Muscle of back (tissue), 13 donors: Measurements from ENCODE around the gene OR7G2. TPM values are rescaled to one million over a fixed set of nuclear protein-coding genes. Genes with fewer than 3 reads are reported as not detected.

Source experiments
- DNase-seq, 3 donors: peaks; one replicate each; pipeline versions ENCODE4 v3.0.0 to v3.0.0-alpha.2; 2013
- long read RNA-seq, 9 donors: transcript quantifications; one replicate each; lab custom pipeline, GENCODE V29; 2026
- polyA plus RNA-seq, 10 donors: library from polyadenylated mRNA; unstranded; fragments of 120-200 nt; gene quantifications; one replicate each; pipeline ENCODE4 v1.2.1, GENCODE V29; 2013; ENCODE audit not compliant: insufficient read length in 10 of 10

OR7G2 gene
- polyA plus RNA-seq = under 1 TPM in 3 of 10 donors, not detected in 7; 0.04 to 0.08 (median 0.07) TPM
- long read RNA-seq, donor 1 = 0 reads
- long read RNA-seq, donor 2 = 0 reads
- long read RNA-seq, donor 3 = 0 reads
- long read RNA-seq, donor 4 = 0 reads
- long read RNA-seq, donor 5 = 0 reads
- long read RNA-seq, donor 6 = 0 reads
- long read RNA-seq, donor 7 = 0 reads
- long read RNA-seq, donor 8 = 0 reads
- long read RNA-seq, donor 9 = 0 reads

DNA sequence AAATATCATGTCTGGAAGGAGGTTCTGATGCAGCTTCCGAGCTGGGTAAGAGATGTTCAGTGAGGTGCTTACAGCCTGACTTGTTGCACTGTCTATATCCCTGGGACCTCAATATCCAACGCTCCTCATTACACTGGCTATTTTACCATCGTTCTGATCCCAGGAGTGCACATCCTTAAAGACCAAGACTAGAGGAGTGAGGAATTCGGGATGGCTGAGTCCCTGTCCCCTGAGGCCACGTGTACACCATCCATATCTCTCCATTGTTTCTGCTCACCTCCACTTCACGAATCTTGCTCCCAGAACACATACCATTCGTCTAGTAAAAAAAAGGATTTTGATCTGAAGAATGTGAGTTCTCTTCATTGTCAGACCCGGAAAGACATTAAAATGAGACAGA is at the start of gene OR7G2:
Gene OR7G2 (minus strand): TSS at position 101 of the 400 bp plus-strand sequence. CDS start 4,232 bp downstream, outside the sequence.
- no peak for DNase-seq

- no peak for DNase-seq
Observed at GRCh38 chr19:9156304-9156703, 49.0 kb upstream of the OR7G2 start.

DNA sequence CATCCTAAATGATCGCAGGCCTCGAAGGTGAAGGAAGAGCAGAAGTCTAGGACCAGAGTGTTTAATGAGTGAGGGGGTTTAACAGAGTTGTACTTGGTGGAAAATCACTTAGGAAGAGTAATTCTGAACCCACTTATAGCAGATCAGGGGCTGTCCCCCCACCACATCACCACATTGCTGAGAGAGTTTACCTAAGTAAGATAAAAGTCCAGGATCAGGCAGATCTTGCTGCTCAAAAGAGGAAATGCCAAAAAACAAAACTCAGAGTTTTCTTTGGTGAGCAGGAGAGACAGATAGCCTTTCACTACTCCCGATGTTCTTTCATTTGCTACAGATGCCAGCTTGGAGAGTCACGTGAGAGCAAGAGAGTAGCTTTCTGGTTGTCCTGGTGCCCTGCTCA is 48.3 kb upstream of the OR7G2 start:
- no peak for DNase-seq

GRCh38 chr19:9151367-9151766 is 44.1 kb upstream of the OR7G2 start:
- no peak for DNase-seq

DNA sequence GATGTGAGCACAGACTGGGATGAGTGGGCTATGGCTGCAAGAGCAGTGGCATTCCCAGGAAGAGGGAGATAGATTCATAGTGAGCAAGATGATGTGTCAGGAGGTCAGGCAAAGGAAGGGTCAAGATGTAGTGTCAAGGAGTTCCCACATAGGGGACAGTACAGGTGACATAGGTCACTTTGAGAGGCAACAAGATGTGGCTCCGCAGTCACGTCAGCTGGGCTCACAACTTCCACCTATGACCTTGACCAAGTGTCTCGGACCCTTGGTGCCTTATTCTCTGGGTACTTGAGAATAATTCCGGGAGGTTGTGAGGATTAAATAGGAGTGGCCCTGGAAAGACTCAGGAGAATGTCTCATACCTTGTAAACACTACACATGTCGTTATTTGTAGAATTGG is 43.4 kb upstream of the OR7G2 start:
- DNase-seq = no peak

GRCh38 chr19:9149997-9150396 is 42.7 kb upstream of the OR7G2 start:
- DNase-seq = no peak

DNA sequence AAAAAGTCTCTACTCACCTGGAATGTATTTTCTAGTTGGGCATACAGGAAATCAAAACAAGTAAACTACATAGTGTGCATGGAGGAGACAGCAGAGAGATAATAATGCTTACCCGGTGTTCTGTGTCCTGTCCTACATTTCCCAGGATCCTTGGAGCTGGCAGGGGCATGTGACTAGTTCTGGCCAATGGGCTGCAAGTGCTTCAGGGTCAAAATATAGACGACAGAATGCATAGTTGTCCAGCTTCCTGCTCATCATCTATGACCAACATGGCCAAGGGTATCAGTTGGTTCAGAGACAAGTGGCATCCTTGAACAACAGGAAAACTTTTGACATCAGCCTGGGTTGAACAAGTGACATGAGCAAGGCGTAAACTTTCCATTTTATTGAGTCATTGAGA is 41.4 kb upstream of the OR7G2 start:
- no peak for DNase-seq

- no peak for DNase-seq
Observed at GRCh38 chr19:9146882-9147281, 39.6 kb upstream of the OR7G2 start.

- DNase-seq = no peak
Observed at GRCh38 chr19:9144920-9145319, 37.6 kb upstream of the OR7G2 start.

DNA sequence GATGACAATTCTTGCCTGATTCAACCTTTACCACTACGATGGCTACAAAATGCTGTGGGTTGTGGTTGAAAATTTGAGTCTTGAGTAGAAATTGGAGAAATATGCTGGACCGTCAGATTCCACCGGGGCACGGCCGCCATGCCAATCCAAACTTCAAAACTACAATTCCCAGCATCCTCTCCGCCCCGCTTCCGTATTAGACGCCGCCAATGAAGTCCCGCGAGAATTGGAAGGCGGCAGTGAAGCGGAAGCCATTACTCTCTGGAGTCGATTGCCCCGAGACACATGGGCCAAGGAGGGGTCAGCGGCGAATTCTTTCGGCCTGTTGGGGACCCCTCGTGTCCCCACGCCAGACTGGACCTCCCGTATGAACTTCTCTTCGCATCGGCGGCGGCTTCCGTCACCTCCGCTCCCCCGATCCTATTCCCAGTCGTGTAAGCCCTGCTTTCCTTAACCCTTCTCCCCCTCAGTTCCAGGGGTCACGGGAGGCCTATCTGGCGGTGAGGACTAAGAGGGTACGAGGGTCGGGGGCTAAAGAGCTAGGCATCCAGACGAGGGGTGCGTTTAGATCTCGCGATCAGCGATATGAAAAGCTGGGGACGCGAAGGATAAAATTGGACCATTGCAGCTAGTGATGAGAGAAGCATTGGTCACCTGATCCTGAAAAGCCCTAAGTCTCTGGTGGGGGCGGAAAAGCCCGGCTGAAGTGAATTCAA is 33.0 kb upstream of the OR7G2 start, which contains the start of gene ZNF317:
Gene ZNF317 (plus strand): TSS at position 239 of the 716 bp plus-strand sequence. CDS start 15,620 bp downstream, outside the sequence.
- DNase-seq = peak; percentile 95 to 98 (median 96)

DNA sequence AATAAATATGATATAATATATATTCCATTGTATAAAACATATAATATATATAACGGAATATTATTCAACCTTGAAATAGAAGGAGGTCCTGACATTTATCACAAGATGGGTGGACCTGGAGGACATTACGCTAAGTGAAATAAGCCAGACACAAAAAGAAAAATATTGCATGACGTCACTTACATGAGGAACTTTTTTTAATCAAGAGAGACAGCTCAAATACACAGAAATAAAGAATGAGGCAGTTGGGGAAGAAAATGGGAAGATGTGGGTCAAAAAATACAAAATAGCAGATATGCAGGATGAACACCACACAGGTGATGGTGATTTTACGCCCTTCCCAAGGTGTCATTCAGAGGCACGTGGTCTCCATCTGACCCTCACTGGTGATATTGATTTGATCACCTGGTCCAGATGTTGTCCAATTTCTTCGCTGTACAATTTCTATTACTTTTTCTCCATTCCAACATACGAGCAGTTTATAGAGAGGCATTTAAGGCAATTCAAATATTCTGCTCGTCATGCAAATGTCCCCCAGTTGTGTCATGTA is 32.4 kb upstream of the OR7G2 start:
- DNase-seq = no peak

DNA sequence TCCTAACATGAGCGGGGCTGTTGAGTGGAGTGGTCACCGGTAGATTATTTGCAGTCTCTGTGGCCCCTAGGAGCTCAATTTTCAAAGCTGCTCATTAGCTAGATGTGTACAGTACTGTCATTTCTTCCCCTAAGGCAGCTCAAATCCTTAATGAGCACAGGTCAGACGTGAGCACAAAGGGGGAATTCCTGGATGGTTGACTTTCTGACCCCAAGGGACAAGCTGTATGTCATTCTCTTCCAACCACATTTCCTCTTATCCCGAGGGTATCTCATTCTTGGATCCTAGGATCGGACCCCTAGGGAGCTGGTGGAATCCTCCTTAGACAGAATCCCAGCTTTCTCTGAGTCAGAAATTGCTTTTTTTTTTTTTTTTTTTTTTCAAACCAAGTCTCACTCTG is 25.1 kb upstream of the OR7G2 start:
- no peak for DNase-seq

DNA sequence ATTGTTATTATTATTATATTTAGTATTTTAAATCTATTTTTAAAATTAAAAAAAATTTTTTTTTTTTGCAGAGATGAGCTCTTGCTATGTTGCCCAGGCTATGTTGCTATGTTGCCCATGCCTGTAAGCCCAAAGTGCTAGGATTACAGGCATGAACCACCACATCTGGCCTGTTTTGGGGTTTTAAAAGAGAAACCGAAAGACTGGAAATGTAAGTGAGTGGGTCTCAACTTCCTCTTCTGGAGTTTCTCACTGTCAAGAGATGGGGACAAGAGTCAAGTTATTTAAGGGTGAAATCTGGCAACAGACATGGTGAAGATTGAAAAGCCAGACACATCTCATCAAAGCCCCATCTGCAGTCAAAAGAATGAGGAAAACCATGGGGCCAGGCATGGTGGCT is 23.7 kb upstream of the OR7G2 start:
- no peak for DNase-seq

- no peak for DNase-seq
Observed at GRCh38 chr19:9128171-9128570, 20.9 kb upstream of the OR7G2 start.

DNA sequence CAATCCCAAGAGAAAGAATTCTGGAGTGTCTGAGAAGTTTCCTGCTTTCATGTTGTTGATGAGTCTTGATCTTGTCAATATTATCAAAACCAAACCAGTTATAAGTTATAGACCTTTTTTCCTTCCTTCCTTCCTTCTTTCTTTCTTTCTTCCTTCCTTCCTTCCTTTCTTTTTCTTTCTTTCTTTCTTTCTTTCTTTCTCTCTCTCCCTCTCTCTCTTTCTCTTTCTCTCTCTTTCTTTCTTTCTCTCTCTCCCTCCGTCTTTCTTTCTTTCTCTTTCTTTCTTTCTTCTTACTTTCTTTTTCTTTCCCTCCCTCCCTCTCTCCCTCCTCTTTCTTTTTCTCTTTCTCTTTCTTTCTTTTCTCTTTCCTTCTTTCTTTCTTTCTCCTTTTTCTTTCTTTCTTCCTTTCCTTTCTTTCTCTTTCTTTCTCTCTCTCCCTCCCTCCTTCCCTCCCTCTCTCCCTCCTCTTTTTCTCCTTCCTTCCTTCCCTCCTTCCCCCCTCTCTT is 19.7 kb upstream of the OR7G2 start, which contains the start of gene OR7G3:
Gene OR7G3 (minus strand): TSS at position 51 of the 506 bp plus-strand sequence. CDS start 0 bp downstream, at position 51.
- no peak for DNase-seq

- no peak for DNase-seq
Observed at GRCh38 chr19:9116547-9116946, 9.3 kb upstream of the OR7G2 start.

- no peak for DNase-seq
Observed at GRCh38 chr19:9115307-9115813, 8.1 kb upstream of the OR7G2 start, which contains the start of gene OR7G1. TSS of gene OR7G1 (minus strand) at chr19:9115763. CDS start at chr19:9115763, 0 bp downstream.

- DNase-seq = no peak
Observed at GRCh38 chr19:9109959-9110358, 2.7 kb upstream of the OR7G2 start.

DNA sequence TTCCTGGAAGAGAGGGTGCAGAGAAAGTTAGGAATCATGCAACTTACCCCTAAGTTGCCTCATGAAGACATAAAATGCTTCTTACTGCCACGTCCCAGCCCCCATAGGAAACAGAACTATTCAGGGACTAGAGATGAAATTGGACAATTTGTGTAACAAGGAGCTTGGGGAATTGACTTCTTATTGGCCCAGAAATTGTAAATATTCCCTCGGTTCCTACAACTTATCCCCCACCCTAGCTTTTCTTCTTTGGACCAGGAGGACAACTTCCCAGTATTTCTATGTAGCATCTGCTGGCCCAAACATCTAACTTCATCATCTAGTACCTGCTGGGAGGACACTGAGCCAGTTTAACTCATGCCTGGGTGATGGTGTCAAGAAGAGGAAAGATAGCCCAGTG is 20.5 kb downstream of the OR7G2 start, which contains the start of gene OR1M1:
Gene OR1M1 (plus strand): TSS at position 301 of the 400 bp plus-strand sequence. CDS start 6,184 bp downstream, outside the sequence.
- no peak for DNase-seq

DNA sequence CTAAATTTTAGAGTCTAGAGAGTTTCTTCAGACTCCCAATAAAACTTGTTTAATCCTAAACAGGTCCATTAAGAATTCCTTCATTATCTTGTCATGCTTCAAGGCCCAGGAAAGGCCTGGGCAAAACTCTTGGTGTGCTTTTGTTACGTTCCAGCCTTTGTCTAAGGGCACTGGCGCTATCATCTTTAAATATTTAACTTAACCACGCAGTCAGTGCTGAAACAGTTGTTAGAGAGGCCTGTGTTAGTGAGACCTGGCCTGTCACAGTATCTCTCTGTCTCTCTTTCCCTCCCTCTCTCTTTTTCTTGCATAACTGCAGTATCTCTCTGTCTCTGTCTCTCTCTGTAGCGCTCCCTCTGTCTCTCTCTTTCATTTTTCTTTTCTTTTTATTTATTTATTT is 28.6 kb downstream of the OR7G2 start:
- DNase-seq = no peak

- DNase-seq = peak in 1 of 3 donors; percentile 50
Observed at GRCh38 chr19:9076901-9077300, 30.4 kb downstream of the OR7G2 start.
